SU-DHL-6 (cell line): ENCODE measurements around the gene CNTNAP5.

Source experiments
- EZH2phosphoT487 ChIP-seq: fragments of 200-600 bp; sonication (generic), shearing (Covaris generic); conservative IDR thresholded peaks from 2 replicates; pipeline ENCODE4 v1.6.1; 2018; ENCODE audit warnings: mild to moderate bottlenecking, antibody characterized with exemption, low read length, moderate library complexity, mixed read lengths
- TF ChIP-seq, protein P1 (sequence below): fragments of 200-600 bp; sonication (generic); IDR thresholded peaks from one replicate; pipeline ENCODE4 v1.5.1; 2017; ENCODE audit warnings: antibody characterized with exemption, mild to moderate bottlenecking, low read length, moderate library complexity; ENCODE audit not compliant: insufficient read depth, poor library complexity, severe bottlenecking

DNA sequence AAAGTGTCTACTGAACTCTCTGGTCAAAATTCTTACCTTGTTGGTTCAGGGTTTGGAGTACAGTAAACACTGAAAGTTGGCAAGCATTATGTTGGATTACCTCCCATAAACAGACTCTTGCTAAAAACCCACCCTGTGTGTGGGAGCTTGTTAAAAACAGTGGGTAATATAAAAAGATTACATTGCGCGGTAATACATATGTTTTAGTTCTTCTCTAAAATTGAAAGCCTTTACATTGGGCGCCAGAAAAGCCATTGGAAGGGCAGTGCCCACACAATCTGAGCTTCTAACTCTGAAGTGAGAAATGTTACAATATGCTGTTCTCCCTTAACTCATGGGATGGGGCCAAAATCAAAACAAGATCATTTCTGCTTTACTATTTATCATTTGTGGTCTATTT, 510.7 kb downstream of the CNTNAP5 start:
- TF ChIP-seq, protein P1, sequence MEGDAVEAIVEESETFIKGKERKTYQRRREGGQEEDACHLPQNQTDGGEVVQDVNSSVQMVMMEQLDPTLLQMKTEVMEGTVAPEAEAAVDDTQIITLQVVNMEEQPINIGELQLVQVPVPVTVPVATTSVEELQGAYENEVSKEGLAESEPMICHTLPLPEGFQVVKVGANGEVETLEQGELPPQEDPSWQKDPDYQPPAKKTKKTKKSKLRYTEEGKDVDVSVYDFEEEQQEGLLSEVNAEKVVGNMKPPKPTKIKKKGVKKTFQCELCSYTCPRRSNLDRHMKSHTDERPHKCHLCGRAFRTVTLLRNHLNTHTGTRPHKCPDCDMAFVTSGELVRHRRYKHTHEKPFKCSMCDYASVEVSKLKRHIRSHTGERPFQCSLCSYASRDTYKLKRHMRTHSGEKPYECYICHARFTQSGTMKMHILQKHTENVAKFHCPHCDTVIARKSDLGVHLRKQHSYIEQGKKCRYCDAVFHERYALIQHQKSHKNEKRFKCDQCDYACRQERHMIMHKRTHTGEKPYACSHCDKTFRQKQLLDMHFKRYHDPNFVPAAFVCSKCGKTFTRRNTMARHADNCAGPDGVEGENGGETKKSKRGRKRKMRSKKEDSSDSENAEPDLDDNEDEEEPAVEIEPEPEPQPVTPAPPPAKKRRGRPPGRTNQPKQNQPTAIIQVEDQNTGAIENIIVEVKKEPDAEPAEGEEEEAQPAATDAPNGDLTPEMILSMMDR, result no peak
- TF ChIP-seq EZH2phosphoT487, result no peak
